GM12878 (cell line): ENCODE data around the gene RTN4RL1. TPM values are rescaled to one million over a fixed set of nuclear protein-coding genes. Genes with fewer than 3 reads are reported as not detected.

Experiments
- ATAC-seq: fragments of 200-7000 bp; cut with Tn5 transposase; 3 replicates; pipeline ENCODE4 v1.9.1; 2020; ENCODE audit warnings: mild to moderate bottlenecking, moderate library complexity
- BruUV-seq: library from RNA; stranded (reverse); fragments of 400-500 nt; replicated peaks from 2 replicates; lab custom pipeline; 2021; lab: Mats Ljungman, UMichigan
- CTCF ChIA-PET: fragments of 300-600 bp; sonication (Branson Sonifier 250); formaldehyde crosslinking; extraction: SDS; loops from one replicate; lab custom pipeline; 2021; ENCODE audit warnings: inconsistent platforms; lab: Yijun Ruan, JAX
- POLR2A ChIA-PET: fragments of 350-600 bp; formaldehyde crosslinking; extraction: SDS; loops from one replicate; lab custom pipeline; 2021; ENCODE audit warnings: inconsistent platforms; lab: Charles Lee
- RAD21 ChIA-PET: fragments of 300-600 bp; sonication (Branson Sonifier 250); formaldehyde crosslinking; loops from one replicate; lab custom pipeline; 2023; ENCODE audit warnings: antibody characterized with exemption; ENCODE audit not compliant: unreplicated experiment; lab: Charles Lee
- SMC1A ChIA-PET: fragments of 300-600 bp; sonication (Branson Sonifier 250); formaldehyde crosslinking; loops from one replicate; lab custom pipeline; 2023; ENCODE audit not compliant: unreplicated experiment, uncharacterized antibody; lab: Charles Lee
- DNase-seq: peaks from one replicate; pipeline ENCODE4 v3.0.0-alpha.2; 2011; ENCODE audit warnings: low read depth, low spot score
- FAIRE-seq: peaks from 3 replicates; lab custom pipeline; 2011; peaks lifted over from hg19 to GRCh38; lab: Jason Lieb, UNC
- H2AFZ ChIP-seq: 2 replicates; pipeline ENCODE4 v1.6.0; 2011; ENCODE audit warnings: low read depth, low read length, control low read depth; ENCODE audit not compliant: control insufficient read depth
- H3K27ac ChIP-seq: 2 replicates; pipeline ENCODE4 v1.5.1; 2011; ENCODE audit warnings: control low read depth; ENCODE audit not compliant: control insufficient read depth, insufficient read depth
- H3K27me3 ChIP-seq, 2 experiments: replicated peaks in 1 of 2; 2 replicates each; pipeline versions ENCODE4 v1.6.0 to v1.6.1; 2011; ENCODE audit warnings: low read length in 1 of 2; ENCODE audit not compliant: control insufficient read depth in 2 of 2, insufficient read depth in 2 of 2
- H3K36me3 ChIP-seq, 2 experiments: 2 replicates each; pipeline ENCODE4 v1.5.1; 2011; ENCODE audit warnings: low read length in 1 of 2; ENCODE audit not compliant: control insufficient read depth in 2 of 2, insufficient read depth in 2 of 2
- H3K4me1 ChIP-seq: 2 replicates; pipeline ENCODE4 v1.6.1; 2011; ENCODE audit warnings: mild to moderate bottlenecking, low read length, moderate library complexity, mixed read lengths; ENCODE audit not compliant: control insufficient read depth, insufficient read depth
- H3K4me2 ChIP-seq: 2 replicates; pipeline ENCODE4 v1.6.0; 2011; ENCODE audit warnings: control low read depth; ENCODE audit not compliant: control insufficient read depth, insufficient read depth
- H3K4me3 ChIP-seq: fragments of 200-600 bp; sonication (generic); 2 replicates; pipeline ENCODE4 v1.5.1; 2016
- H3K79me2 ChIP-seq: 2 replicates; pipeline ENCODE4 v1.6.0; 2011; ENCODE audit warnings: low read length; ENCODE audit not compliant: control insufficient read depth, insufficient read depth
- H3K9ac ChIP-seq: 2 replicates; pipeline ENCODE4 v1.8.0; 2011; ENCODE audit warnings: low read length, control low read depth, mixed read lengths; ENCODE audit not compliant: control insufficient read depth, insufficient read depth
- H3K9me3 ChIP-seq: replicated peaks from 3 replicates; pipeline ENCODE4 v1.5.1; 2011; ENCODE audit warnings: mild to moderate bottlenecking, low read length; ENCODE audit not compliant: control insufficient read depth, insufficient read depth
- H4K20me1 ChIP-seq: 2 replicates; pipeline ENCODE4 v1.6.0; 2011; ENCODE audit not compliant: control insufficient read depth, insufficient read depth
- EZH2 ChIP-seq: IDR thresholded peaks from 2 replicates; pipeline ENCODE4 v1.6.1; 2012; ENCODE audit warnings: low read depth, mild to moderate bottlenecking, control low read depth, inconsistent platforms, low read length, borderline replicate concordance; ENCODE audit not compliant: control insufficient read depth
- NBN ChIP-seq: fragments of 450-650 bp; IDR thresholded peaks from 2 replicates; pipeline ENCODE4 v1.6.1; 2016
- PAX5 ChIP-seq: IDR thresholded peaks from 2 replicates; pipeline ENCODE4 v1.6.1; 2011; ENCODE audit warnings: low read depth, low read length, borderline replicate concordance
- PBX3 ChIP-seq: IDR thresholded peaks from 2 replicates; pipeline ENCODE4 v1.6.1; 2011; ENCODE audit warnings: mild to moderate bottlenecking, low read depth, low read length, moderate library complexity; ENCODE audit not compliant: insufficient replicate concordance
- PKNOX1 ChIP-seq: fragments of 450-650 bp; IDR thresholded peaks from 2 replicates; pipeline ENCODE4 v1.6.1; 2016; ENCODE audit warnings: mild to moderate bottlenecking
- SREBF1 ChIP-seq: IDR thresholded peaks from 2 replicates; pipeline ENCODE4 v1.6.1; 2012; ENCODE audit warnings: mild to moderate bottlenecking, low read length
- WGBS: methylation state at CpG from one replicate; pipeline ENCODE4 v1.1.6; 2016; ENCODE audit warnings: low lambda C conversion rate; ENCODE audit not compliant: insufficient replicate concordance, insufficient coverage; ENCODE audit errors: missing lambda C conversion rate; 5-methylcytosine and 5-hydroxymethylcytosine counted together
- in situ Hi-C: fragments of 300-500 bp; cut with MboI; formaldehyde crosslinking; loops from 9 replicates; pipeline ENCODE4 v1.14.3; 2018; ENCODE audit warnings: mixed read lengths
- intact Hi-C: fragments of 100-400 bp; cut with micrococcal nuclease; formaldehyde crosslinking; loops from one replicate; pipeline ENCODE4 v1.14.2; 2022; ENCODE audit not compliant: unreplicated experiment
- polyA plus RNA-seq, 11 experiments: library from polyadenylated mRNA; depleted of rRNA in 4 of 11; unstranded in 6 of 11; stranded (reverse) in 5 of 11; fragments of >200 nt; fragmentation: Nextera tagmentation in 4 of 11; fragmentation: Illumina TruSeq in 1 of 11; extraction: Ambion mirVana in 4 of 11; extraction: Trizol in 1 of 11; gene quantifications; 1 replicate in 1 of 11; 2 replicates in 10 of 11; pipeline versions ENCODE4 v1.2.1 to v1.2.3, GENCODE V29; 2011 to 2016; ENCODE audit warnings: inconsistent platforms in 2 of 11, missing spikeins in 2 of 11, low read depth in 1 of 11
- total RNA-seq, 4 experiments: library from RNA; depleted of rRNA in 3 of 4; stranded (reverse); fragments of >200 nt in 3 of 4; fragmentation: Illumina TruSeq in 1 of 4; extraction: Trizol in 1 of 4; gene quantifications; 2 replicates each; pipeline versions ENCODE4 v1.2.1 to v1.2.3, GENCODE V29; 2013 to 2021
- TF ChIP-seq, protein P1 (sequence below): IDR thresholded peaks from 2 replicates; pipeline ENCODE4 v1.6.1; 2012; ENCODE audit warnings: improper control_type of control experiment, low read depth, low read length; ENCODE audit not compliant: insufficient replicate concordance

Gene RTN4RL1
- total and polyA plus RNA-seq, 10 of the 15 experiments (the other 5 are each of a cell fraction or from before 2014, with no cell fraction given) = 0.08 to 0.11 (median 0.10) TPM; not detected in 7

DNA sequence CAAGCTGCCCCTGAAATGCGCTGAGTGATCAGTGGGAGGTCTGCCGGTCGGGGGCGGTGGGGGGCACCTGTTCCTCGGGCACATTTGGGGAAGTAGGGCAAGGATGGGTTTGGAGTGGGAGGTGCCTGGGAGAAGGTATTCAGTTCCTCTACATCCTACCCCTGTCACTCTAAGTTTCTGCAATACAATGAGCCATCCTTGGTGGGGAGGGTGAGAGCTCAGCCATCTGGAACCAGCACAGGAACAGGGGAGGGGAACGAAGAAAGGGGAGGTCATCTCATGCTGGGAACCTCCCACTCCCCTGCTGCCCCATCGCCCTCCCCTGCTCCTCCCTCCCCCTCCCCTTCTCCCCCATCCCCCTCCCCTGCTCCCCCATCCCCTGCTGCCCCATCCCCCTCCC is 9.0 kb upstream of the RTN4RL1 start:
- ChIA-PET POLR2A (interaction anchor here (0.6 kb wide), 1 partner anchor 188 kb away, joined by 5 read pairs; no protein-coding TSS in a partner anchor), RAD21 (interaction anchor here (0.6 to 1.7 kb wide), 2 partner anchors 20 to 189 kb away, joined by 3 read pairs; no protein-coding TSS in a partner anchor), SMC1A (no interaction called here), CTCF (interaction anchor here (1.0 kb wide), 1 partner anchor 124 kb away, joined by 3 read pairs; no protein-coding TSS in a partner anchor)
- H3K4me1 ChIP-seq = peaks cover 11% of the 10 kb centered on the region; the same call in 1 of the 2 replicates
- WGBS = 64% methylated on average over 7 of the region's 7 CpGs
- TF ChIP-seq PKNOX1 (peak; percentile 87), NBN (no peak), SREBF1 (no peak), EZH2 (no peak), PBX3 (peak; percentile 65), PAX5 (peak; percentile 93)
- TF ChIP-seq, protein P1, sequence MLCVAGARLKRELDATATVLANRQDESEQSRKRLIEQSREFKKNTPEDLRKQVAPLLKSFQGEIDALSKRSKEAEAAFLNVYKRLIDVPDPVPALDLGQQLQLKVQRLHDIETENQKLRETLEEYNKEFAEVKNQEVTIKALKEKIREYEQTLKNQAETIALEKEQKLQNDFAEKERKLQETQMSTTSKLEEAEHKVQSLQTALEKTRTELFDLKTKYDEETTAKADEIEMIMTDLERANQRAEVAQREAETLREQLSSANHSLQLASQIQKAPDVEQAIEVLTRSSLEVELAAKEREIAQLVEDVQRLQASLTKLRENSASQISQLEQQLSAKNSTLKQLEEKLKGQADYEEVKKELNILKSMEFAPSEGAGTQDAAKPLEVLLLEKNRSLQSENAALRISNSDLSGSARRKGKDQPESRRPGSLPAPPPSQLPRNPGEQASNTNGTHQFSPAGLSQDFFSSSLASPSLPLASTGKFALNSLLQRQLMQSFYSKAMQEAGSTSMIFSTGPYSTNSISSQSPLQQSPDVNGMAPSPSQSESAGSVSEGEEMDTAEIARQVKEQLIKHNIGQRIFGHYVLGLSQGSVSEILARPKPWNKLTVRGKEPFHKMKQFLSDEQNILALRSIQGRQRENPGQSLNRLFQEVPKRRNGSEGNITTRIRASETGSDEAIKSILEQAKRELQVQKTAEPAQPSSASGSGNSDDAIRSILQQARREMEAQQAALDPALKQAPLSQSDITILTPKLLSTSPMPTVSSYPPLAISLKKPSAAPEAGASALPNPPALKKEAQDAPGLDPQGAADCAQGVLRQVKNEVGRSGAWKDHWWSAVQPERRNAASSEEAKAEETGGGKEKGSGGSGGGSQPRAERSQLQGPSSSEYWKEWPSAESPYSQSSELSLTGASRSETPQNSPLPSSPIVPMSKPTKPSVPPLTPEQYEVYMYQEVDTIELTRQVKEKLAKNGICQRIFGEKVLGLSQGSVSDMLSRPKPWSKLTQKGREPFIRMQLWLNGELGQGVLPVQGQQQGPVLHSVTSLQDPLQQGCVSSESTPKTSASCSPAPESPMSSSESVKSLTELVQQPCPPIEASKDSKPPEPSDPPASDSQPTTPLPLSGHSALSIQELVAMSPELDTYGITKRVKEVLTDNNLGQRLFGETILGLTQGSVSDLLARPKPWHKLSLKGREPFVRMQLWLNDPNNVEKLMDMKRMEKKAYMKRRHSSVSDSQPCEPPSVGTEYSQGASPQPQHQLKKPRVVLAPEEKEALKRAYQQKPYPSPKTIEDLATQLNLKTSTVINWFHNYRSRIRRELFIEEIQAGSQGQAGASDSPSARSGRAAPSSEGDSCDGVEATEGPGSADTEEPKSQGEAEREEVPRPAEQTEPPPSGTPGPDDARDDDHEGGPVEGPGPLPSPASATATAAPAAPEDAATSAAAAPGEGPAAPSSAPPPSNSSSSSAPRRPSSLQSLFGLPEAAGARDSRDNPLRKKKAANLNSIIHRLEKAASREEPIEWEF = no peak
- H3K9me3 ChIP-seq = no peaks in the 10 kb centered on the region
- peaks cover 5 to 7% of the 10 kb centered on the region in 2 experiments; a peak in 3 of 4 replicates for H3K36me3 ChIP-seq
- no peak overlapping the region for H2AFZ ChIP-seq
- H3K9ac ChIP-seq = no peak overlapping the region
- peak; percentile 84 for FAIRE-seq
- intact Hi-C loops (no loop called here), in situ Hi-C loops (no loop called here)
- ATAC-seq = peak; percentile 11; the same call in 1 of the 3 replicates
- H3K4me3 ChIP-seq = no peak overlapping the region
- no peak overlapping the region for H3K4me2 ChIP-seq
- H4K20me1 ChIP-seq = no peaks in the 10 kb centered on the region
- no peak for DNase-seq
- BruUV-seq = no TSS peak
- no peaks in the 10 kb centered on the region for H3K27me3 ChIP-seq
- H3K27ac ChIP-seq = no peak overlapping the region
- H3K79me2 ChIP-seq = peaks cover 10% of the 10 kb centered on the region
